Activated gamma-delta T cell treated with Interleukin-2 at 50 U/mL for 16 hours (primary cell): Measurements from ENCODE around the gene SLC6A19.
A peak's percentile ranks its signal among the peaks of the same experiment; 100 is the strongest.
"Not testable (repeated sequence)": the region's sequence is repeated elsewhere in the genome, so short reads cannot be mapped to it uniquely, and the experiment has no call there.

ENCODE experiments used
- DNase-seq: peaks from one replicate; pipeline ENCODE4 v3.0.0-alpha.2; 2020

The SLC6A19 gene

GRCh38 chr5:1201327-1202025 lies at the start of gene SLC6A19:
Gene SLC6A19, plus strand, starts transcription at chr5:1201595. Its CDS starts 56 bp downstream, at chr5:1201651.
- DNase-seq, result no peak

GRCh38 chr5:1152156-1152555 lies 49.2 kb upstream of the SLC6A19 start:
- peak; percentile 51 for DNase-seq

GRCh38 chr5:1152771-1153282 lies 48.6 kb upstream of the SLC6A19 start:
- DNase-seq, result no peak

- peak; percentile 40 for DNase-seq
These were observed 48.0 kb upstream of the SLC6A19 start for GRCh38 chr5:1153428-1153827.

GRCh38 chr5:1155191-1156032 lies 46.0 kb upstream of the SLC6A19 start:
- DNase-seq, result no peak

GRCh38 chr5:1156033-1156753 lies 45.2 kb upstream of the SLC6A19 start:
- no peak for DNase-seq

GRCh38 chr5:1156754-1157460 lies 44.5 kb upstream of the SLC6A19 start:
- no peak for DNase-seq

- DNase-seq, result not testable (repeated sequence)
These were observed 43.9 kb upstream of the SLC6A19 start for GRCh38 chr5:1157461-1157986.

GRCh38 chr5:1158647-1159340 lies 42.6 kb upstream of the SLC6A19 start:
- DNase-seq, result no peak

GRCh38 chr5:1159341-1159675 lies 42.1 kb upstream of the SLC6A19 start:
- DNase-seq, result no peak

- no peak for DNase-seq
These were observed 41.5 kb upstream of the SLC6A19 start for GRCh38 chr5:1159774-1160406.

GRCh38 chr5:1161108-1161832 lies 40.1 kb upstream of the SLC6A19 start:
- DNase-seq, result no peak

GRCh38 chr5:1161833-1162229 lies 39.6 kb upstream of the SLC6A19 start:
- no peak for DNase-seq

- no peak for DNase-seq
These were observed 39.1 kb upstream of the SLC6A19 start for GRCh38 chr5:1162276-1162675.

- no peak for DNase-seq
These were observed 38.6 kb upstream of the SLC6A19 start for GRCh38 chr5:1162751-1163150.

- DNase-seq, result no peak
These were observed 38.0 kb upstream of the SLC6A19 start for GRCh38 chr5:1163366-1163765.

GRCh38 chr5:1163879-1164278 lies 37.5 kb upstream of the SLC6A19 start:
- no peak for DNase-seq

- DNase-seq, result no peak
These were observed 36.4 kb upstream of the SLC6A19 start for GRCh38 chr5:1164696-1165630.

- DNase-seq, result no peak
These were observed 35.5 kb upstream of the SLC6A19 start for GRCh38 chr5:1165864-1166263.

- no peak for DNase-seq
These were observed 35.0 kb upstream of the SLC6A19 start for GRCh38 chr5:1166370-1166769.
